Hepatocyte (in vitro differentiated cells): ENCODE measurements around the gene APBA2.

Experiments
- CTCF ChIP-seq: fragments of 200-600 bp; sonication (generic); IDR thresholded peaks from 2 replicates; pipeline ENCODE4 v1.5.1; 2016; ENCODE audit warnings: antibody characterized with exemption, mild to moderate bottlenecking; ENCODE audit not compliant: poor library complexity
- EZH2 ChIP-seq: fragments of 200-600 bp; sonication (generic); IDR thresholded peaks from 2 replicates; pipeline ENCODE4 v1.6.1; 2016; ENCODE audit warnings: antibody characterized with exemption, mild to moderate bottlenecking, borderline replicate concordance
- EZH2phosphoT487 ChIP-seq: fragments of 200-600 bp; sonication (generic); IDR thresholded peaks from one replicate; pipeline ENCODE4 v1.6.1; 2018; ENCODE audit warnings: antibody characterized with exemption, mild to moderate bottlenecking, low read depth, moderate library complexity; ENCODE audit not compliant: unreplicated experiment, severe bottlenecking

DNA sequence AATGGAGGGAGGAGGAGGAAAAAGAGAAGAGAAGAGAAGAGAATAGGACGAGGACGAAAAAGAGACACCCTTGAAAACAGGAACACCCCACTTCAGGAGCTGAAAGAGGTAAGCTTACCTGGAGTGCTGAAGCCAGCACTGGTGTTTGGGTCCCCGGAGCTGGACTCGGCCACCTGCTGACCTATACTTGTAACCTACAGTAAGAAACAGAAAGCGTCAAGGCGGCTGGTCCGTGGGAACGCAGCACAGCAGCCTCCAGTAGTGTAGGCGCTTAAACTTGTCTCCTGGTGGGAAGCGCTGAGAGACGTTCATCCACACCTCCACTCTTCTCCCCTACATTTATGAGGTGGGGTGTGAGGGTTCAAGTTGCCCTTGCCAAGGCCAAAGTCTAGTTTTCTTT lies 242.9 kb downstream of the APBA2 start:
- TF ChIP-seq CTCF (no peak), EZH2 (no peak), EZH2phosphoT487 (no peak)
